ENCODE results near the gene ZNF775.

Gene ZNF775

GRCh38 chr7:150415161-150416153 is 36.3 kb downstream of the ZNF775 start:
- no peak for DNase-seq

- DNase-seq, result no peak
Observed at GRCh38 chr7:150417239-150417638, 38.1 kb downstream of the ZNF775 start.

- DNase-seq, result no peak
Observed at GRCh38 chr7:150417863-150418262, 38.7 kb downstream of the ZNF775 start.

GRCh38 chr7:150420242-150420641 is 41.1 kb downstream of the ZNF775 start:
- no peak for DNase-seq

- DNase-seq, result peak; percentile 52
Observed at GRCh38 chr7:150420987-150421674, 42.0 kb downstream of the ZNF775 start.

- no peak for DNase-seq
Observed at GRCh38 chr7:150421831-150422230, 42.7 kb downstream of the ZNF775 start.

GRCh38 chr7:150425670-150426069 is 46.5 kb downstream of the ZNF775 start:
- no peak for DNase-seq

- DNase-seq, result no peak
Observed at GRCh38 chr7:150428671-150429451, 49.7 kb downstream of the ZNF775 start.

- no peak for DNase-seq
Observed at GRCh38 chr7:150429699-150430098, 50.6 kb downstream of the ZNF775 start.

- DNase-seq, result no peak
Observed at GRCh38 chr7:150430465-150431085, 51.4 kb downstream of the ZNF775 start.

- DNase-seq, result no peak
Observed at GRCh38 chr7:150431839-150432658, 52.9 kb downstream of the ZNF775 start.

GRCh38 chr7:150432915-150433892 is 54.1 kb downstream of the ZNF775 start:
- no peak for DNase-seq

GRCh38 chr7:150434240-150434639 is 55.1 kb downstream of the ZNF775 start:
- DNase-seq, result no peak

- no peak for DNase-seq
Observed at GRCh38 chr7:150435047-150435389, 55.9 kb downstream of the ZNF775 start.

- no peak for DNase-seq
Observed at GRCh38 chr7:150435390-150436073, 56.4 kb downstream of the ZNF775 start.

- DNase-seq, result no peak
Observed at GRCh38 chr7:150439967-150440366, 60.8 kb downstream of the ZNF775 start.

- no peak for DNase-seq
Observed at GRCh38 chr7:150441524-150441923, 62.4 kb downstream of the ZNF775 start.

- DNase-seq, result no peak
Observed at GRCh38 chr7:150442811-150443210, 63.7 kb downstream of the ZNF775 start.

GRCh38 chr7:150443793-150444540 is 64.8 kb downstream of the ZNF775 start:
- DNase-seq, result no peak
